Spleen (tissue), 11 donors: ENCODE data around the gene GRK5. TPM values are rescaled to one million over a fixed set of nuclear protein-coding genes. Genes with fewer than 3 reads are reported as not detected.

ENCODE experiments used
- DNase-seq: peaks from one replicate; pipeline ENCODE4 v3.0.0-alpha.2; 2020
- H3K27ac ChIP-seq, 8 donors: fragments of 200-600 bp; sonication (generic) in 7 of 8; 1 replicate in 4 of 8; 2 replicates in 4 of 8; pipeline versions ENCODE4 v1.5.0 to v1.8.0; 2016 to 2021; ENCODE audit warnings: inconsistent platforms in 4 of 8, mild to moderate bottlenecking in 4 of 8, moderate library complexity in 1 of 8
- H3K27me3 ChIP-seq, 7 donors: fragments of 200-600 bp; sonication (generic) in 6 of 7; replicated peaks in 1 of 7; 1 replicate in 4 of 7; 2 replicates in 3 of 7; pipeline versions ENCODE4 v1.5.0 to v1.8.0; 2016 to 2021; ENCODE audit warnings: inconsistent platforms in 3 of 7, mild to moderate bottlenecking in 1 of 7
- H3K36me3 ChIP-seq, 6 donors: fragments of 200-600 bp; sonication (generic) in 5 of 6; 1 replicate in 4 of 6; 2 replicates in 2 of 6; pipeline versions ENCODE4 v1.5.0 to v1.8.0; 2016 to 2021; ENCODE audit warnings: inconsistent platforms in 2 of 6
- H3K4me1 ChIP-seq, 6 donors: fragments of 200-600 bp; sonication (generic) in 5 of 6; 1 replicate in 3 of 6; 2 replicates in 3 of 6; pipeline versions ENCODE4 v1.5.0 to v1.8.0; 2016 to 2021; ENCODE audit warnings: inconsistent platforms in 3 of 6
- H3K4me3 ChIP-seq, 8 donors: fragments of 200-600 bp; sonication (generic) in 7 of 8; 1 replicate in 4 of 8; 2 replicates in 4 of 8; pipeline versions ENCODE4 v1.5.0 to v1.8.0; 2016 to 2021; ENCODE audit warnings: inconsistent platforms in 4 of 8, mild to moderate bottlenecking in 4 of 8, moderate library complexity in 2 of 8
- H3K9me3 ChIP-seq, 8 donors: fragments of 200-600 bp; sonication (generic) in 7 of 8; 1 replicate in 4 of 8; 2 replicates in 4 of 8; pipeline versions ENCODE4 v1.5.0 to v1.8.0; 2016 to 2021; ENCODE audit warnings: inconsistent platforms in 4 of 8
- CTCF ChIP-seq, 11 experiments: fragments of 200-600 bp in 7 of 11; fragments of 450-650 bp in 4 of 11; sonication (generic) in 4 of 11; IDR thresholded peaks in 8 of 11; conservative IDR thresholded peaks in 3 of 11; 1 replicate in 7 of 11; 2 replicates in 4 of 11; pipeline versions ENCODE4 v1.4.0 to v1.8.0; 2016 to 2021; ENCODE audit warnings: antibody characterized with exemption in 11 of 11, inconsistent platforms in 4 of 11, mild to moderate bottlenecking in 1 of 11
- POLR2A ChIP-seq, 3 donors: fragments of 450-650 bp; IDR thresholded peaks; one replicate each; pipeline ENCODE4 v1.5.1; 2017; ENCODE audit warnings: antibody characterized with exemption in 3 of 3, mild to moderate bottlenecking in 1 of 3
- POLR2AphosphoS5 ChIP-seq, 3 donors: sonication (generic); formaldehyde crosslinking; IDR thresholded peaks; one replicate each; pipeline ENCODE4 v1.5.1; 2017; ENCODE audit warnings: antibody characterized with exemption in 3 of 3
- WGBS, 5 donors: extraction: QIAGEN DNeasy Blood & Tissue Kit in 3 of 5; methylation state at CpG; one replicate each; pipeline versions ENCODE4 v1.1.5 to v1.1.7; 2013 to 2018; 5-methylcytosine and 5-hydroxymethylcytosine counted together
- intact Hi-C: fragments of 100-400 bp; cut with DNase I; formaldehyde crosslinking; loops from one replicate; pipeline ENCODE4 v1.15.0; 2023; ENCODE audit warnings: low total_unique reads
- polyA plus RNA-seq, 3 donors: library from polyadenylated mRNA; stranded (reverse); fragments of 200-250 nt; gene quantifications; one replicate each; pipeline ENCODE4 v1.2.1, GENCODE V29; 2013
- total RNA-seq, 7 donors: library from RNA; depleted of rRNA in 3 of 7; stranded (reverse); fragments of >200 nt in 3 of 7; fragmentation: NEBNext Ultra II Directional in 4 of 7; extraction: Animal tissue kit (Norgen Biotek cat#: 25700) in 4 of 7; gene quantifications; one replicate each; pipeline versions ENCODE4 v1.1.0 to v1.2.1, GENCODE V29; 2016 to 2021
- donor health status: healthy with polysubstance abuse.
- donor health status: DM: no; HTN: no; CAD: no; lungs with moderate emphysema.
- donor health status: DM: no; HTN: no; CAD: no.
- donor health status: Bipolar disorder and iron deficiency.
- donor health status: healthy.
- donor health status: DM: no; HTN: no; CAD: no.
- donor health status: DM: yes; HTN: yes; CAD: no.

GRK5 gene
- total and polyA plus RNA-seq, 10 donors = 15.5 to 85.2 (median 52.1) TPM

- Histone ChIP-seq H3K4me3 (no peak overlapping the region), H3K9me3 (no peaks in the 10 kb centered on the region), H3K27me3 (no peaks in the 10 kb centered on the region), H3K4me1 (peaks cover 38 to 99% (median 82%) of the 10 kb centered on the region in 6 donors), H3K36me3 (no peaks in the 10 kb centered on the region), H3K27ac (peak overlapping the region in 4 of 8 donors; percentile 34 to 72 (median 62))
- DNase-seq = peak; percentile 47
- intact Hi-C loops = no loop called here
- WGBS, 5 donors = 73 to 90% (median 82%) methylated on average over 5 of the region's 5 CpGs
- TF ChIP-seq POLR2AphosphoS5 (IDR thresholded peaks at IDR 0.05) = peak in 1 of 3 donors; percentile 14
- TF ChIP-seq POLR2A (IDR thresholded peaks at IDR 0.05) = no peak
- no peak for TF ChIP-seq CTCF (IDR thresholded peaks at IDR 0.05 in 8 of 11, conservative IDR thresholded peaks at IDR 0.05 in 3 of 11)
Measured at GRCh38 chr10:119283387-119283786, 76.0 kb downstream of the GRK5 start.

DNA sequence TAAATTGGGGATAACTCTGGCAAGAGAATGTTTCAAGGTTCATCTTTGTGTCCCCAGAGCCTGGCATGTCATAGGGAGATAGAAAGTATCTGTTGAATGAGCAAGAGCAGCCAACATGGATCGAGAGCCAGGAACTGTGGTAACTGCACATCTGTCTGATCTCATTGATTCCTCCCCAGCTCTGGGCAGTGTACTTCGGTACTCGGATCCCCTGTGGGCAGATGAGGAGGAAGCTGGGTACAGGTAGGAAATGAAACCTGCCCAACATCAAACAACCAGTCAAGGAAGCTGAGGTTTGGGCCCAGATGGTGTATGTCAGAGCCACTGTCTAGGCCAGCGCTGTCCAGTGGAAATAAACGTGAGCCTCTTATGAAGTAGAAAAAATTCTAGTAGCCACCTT, 76.4 kb downstream of the GRK5 start:
- DNase-seq = peak; percentile 67
- Histone ChIP-seq H3K27me3 (no peaks in the 10 kb centered on the region), H3K36me3 (no peaks in the 10 kb centered on the region), H3K9me3 (no peaks in the 10 kb centered on the region), H3K4me1 (peaks cover 39 to 99% (median 87%) of the 10 kb centered on the region in 6 donors), H3K27ac (peak overlapping the region in 4 of 8 donors; percentile 34 to 72 (median 62)), H3K4me3 (no peak overlapping the region)
- intact Hi-C loops = no loop called here
- 30 to 47% (median 35%) methylated on average over 5 of the region's 5 CpGs for WGBS, 5 donors
- TF ChIP-seq POLR2AphosphoS5 (IDR thresholded peaks at IDR 0.05) (peak in 1 of 3 donors; percentile 16), POLR2A (IDR thresholded peaks at IDR 0.05) (no peak), CTCF (IDR thresholded peaks at IDR 0.05 in 8 of 11, conservative IDR thresholded peaks at IDR 0.05 in 3 of 11) (no peak)

DNA sequence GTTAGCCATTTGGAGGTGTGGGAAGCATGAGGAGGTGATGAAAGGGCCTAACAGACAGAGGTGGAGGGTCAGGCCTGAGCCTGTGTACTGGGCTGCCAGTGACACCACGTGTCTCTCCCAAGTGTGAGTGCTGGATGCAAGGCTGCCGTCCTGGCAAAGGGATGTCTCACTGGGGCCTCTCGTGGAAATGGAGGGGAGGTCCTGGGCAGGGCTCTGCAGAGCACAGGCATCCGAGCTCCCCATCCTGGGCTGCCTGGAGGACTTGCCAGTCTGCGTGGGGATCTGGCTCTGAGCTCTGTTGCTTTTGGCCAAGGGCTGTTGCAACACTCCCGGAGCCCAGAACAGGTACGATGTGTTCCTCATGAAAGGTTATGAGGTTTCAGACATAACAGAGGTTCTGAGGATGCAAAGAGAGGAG, 77.3 kb downstream of the GRK5 start:
- no peak overlapping the region for H3K4me3 ChIP-seq
- H3K4me1 ChIP-seq = peaks cover 48 to 100% (median 91%) of the 10 kb centered on the region in 6 donors
- intact Hi-C loops = no loop called here
- WGBS, 5 donors = 84 to 93% (median 89%) methylated on average over 3 to 7 of the region's 7 CpGs
- H3K9me3 ChIP-seq = no peaks in the 10 kb centered on the region
- H3K27me3 ChIP-seq = no peaks in the 10 kb centered on the region
- TF ChIP-seq POLR2AphosphoS5 (IDR thresholded peaks at IDR 0.05) (peak in 1 of 3 donors; percentile 28), CTCF (IDR thresholded peaks at IDR 0.05 in 8 of 11, conservative IDR thresholded peaks at IDR 0.05 in 3 of 11) (no peak)
- DNase-seq = peak; percentile 66
- peak overlapping the region in 5 of 8 donors; percentile 12 to 72 (median 62) for H3K27ac ChIP-seq
- no peaks in the 10 kb centered on the region for H3K36me3 ChIP-seq

- H3K9me3 ChIP-seq = no peaks in the 10 kb centered on the region
- no peak for DNase-seq
- intact Hi-C loops = no loop called here
- H3K27me3 ChIP-seq = no peaks in the 10 kb centered on the region
- H3K36me3 ChIP-seq = no peaks in the 10 kb centered on the region
- no peak for TF ChIP-seq POLR2A (IDR thresholded peaks at IDR 0.05)
- TF ChIP-seq CTCF (IDR thresholded peaks at IDR 0.05 in 8 of 11, conservative IDR thresholded peaks at IDR 0.05 in 3 of 11) = no peak
- TF ChIP-seq POLR2AphosphoS5 (IDR thresholded peaks at IDR 0.05) = no peak
- peaks cover 51 to 100% (median 93%) of the 10 kb centered on the region in 6 donors for H3K4me1 ChIP-seq
- H3K4me3 ChIP-seq = peak overlapping the region in 3 of 8 donors; percentile 2 to 39 (median 9)
- WGBS, 5 donors = 64 to 71% (median 70%) methylated on average over 9 of the region's 9 CpGs
- H3K27ac ChIP-seq = peak overlapping the region in 4 of 8 donors; percentile 34 to 72 (median 62)
Measured at GRCh38 chr10:119285495-119286267, 78.3 kb downstream of the GRK5 start.
